ENCODE results near the gene PKLR.

PKLR gene

DNA sequence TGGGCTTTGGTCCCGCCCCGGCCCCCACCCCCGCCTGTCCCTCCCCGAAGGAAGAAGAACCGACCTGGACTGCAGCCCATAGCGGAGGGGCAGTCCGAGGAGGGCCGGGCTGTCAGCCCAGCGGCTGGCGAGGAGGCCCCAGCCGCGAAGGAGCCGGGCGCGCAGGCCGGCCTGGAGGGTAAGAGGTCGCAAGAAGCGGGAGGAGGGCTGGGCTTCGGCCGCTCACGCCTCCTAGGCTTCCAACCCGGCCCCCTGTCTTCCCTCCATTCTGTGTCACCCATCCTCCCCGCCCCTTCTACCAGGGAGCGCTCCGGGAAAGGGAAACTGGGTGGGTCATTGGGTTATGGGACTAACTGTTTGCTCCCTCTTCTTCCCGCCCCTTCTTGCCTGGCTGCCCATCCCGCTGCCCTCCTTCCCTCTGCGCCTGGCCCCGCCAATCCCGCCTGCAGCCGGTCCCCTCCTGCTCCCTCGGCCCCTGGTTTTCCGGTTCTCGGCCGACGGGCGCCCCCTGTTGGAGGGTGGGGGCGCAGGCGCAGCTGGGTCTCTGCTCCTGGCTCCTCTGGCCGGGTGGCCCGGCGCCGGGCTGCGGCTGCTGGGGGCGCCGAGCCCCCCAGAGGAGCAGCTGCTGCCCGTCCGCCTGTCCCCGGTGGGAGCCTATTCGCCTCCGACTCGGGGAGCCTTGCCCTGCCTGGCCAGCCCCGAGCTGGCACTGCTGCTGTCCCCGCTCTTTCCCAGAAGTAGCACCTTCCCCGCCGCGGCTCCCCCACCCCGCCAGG lies 21.9 kb upstream of the PKLR start:
- peak overlapping the region; percentile 86 for H3K4me3 ChIP-seq (ENCODE audit: control insufficient read depth, low read depth, low read length)
- peak; percentile 97 for DNase-seq (ENCODE audit: low read depth)
- TF ChIP-seq, protein P1, sequence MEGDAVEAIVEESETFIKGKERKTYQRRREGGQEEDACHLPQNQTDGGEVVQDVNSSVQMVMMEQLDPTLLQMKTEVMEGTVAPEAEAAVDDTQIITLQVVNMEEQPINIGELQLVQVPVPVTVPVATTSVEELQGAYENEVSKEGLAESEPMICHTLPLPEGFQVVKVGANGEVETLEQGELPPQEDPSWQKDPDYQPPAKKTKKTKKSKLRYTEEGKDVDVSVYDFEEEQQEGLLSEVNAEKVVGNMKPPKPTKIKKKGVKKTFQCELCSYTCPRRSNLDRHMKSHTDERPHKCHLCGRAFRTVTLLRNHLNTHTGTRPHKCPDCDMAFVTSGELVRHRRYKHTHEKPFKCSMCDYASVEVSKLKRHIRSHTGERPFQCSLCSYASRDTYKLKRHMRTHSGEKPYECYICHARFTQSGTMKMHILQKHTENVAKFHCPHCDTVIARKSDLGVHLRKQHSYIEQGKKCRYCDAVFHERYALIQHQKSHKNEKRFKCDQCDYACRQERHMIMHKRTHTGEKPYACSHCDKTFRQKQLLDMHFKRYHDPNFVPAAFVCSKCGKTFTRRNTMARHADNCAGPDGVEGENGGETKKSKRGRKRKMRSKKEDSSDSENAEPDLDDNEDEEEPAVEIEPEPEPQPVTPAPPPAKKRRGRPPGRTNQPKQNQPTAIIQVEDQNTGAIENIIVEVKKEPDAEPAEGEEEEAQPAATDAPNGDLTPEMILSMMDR (conservative IDR thresholded peaks at IDR 0.05; ENCODE audit: control insufficient read depth, insufficient read depth, low read depth, low read length), result peak; percentile 58

DNA sequence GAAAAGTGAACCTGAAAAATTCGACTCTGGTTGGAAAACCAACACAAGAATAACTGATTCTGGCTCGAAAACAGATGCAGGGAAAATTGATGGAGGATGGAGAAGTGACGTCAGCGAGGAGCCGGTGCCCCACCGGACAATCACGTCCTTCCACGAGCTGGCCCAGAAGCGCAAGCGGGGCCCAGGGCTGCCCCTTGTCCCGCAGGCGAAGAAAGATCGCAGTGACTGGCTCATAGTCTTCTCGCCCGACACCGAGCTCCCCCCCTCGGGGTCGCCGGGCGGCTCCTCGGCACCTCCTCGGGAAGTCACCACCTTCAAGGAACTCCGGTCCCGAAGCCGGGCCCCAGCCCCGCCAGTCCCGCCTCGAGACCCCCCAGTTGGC lies 21.3 kb upstream of the PKLR start:
- TF ChIP-seq, protein P1 (conservative IDR thresholded peaks at IDR 0.05; ENCODE audit: control insufficient read depth, insufficient read depth, low read depth, low read length), result no peak
- peak overlapping the region; percentile 86 for H3K4me3 ChIP-seq (ENCODE audit: control insufficient read depth, low read depth, low read length)
- DNase-seq (ENCODE audit: low read depth), result peak; percentile 56

DNA sequence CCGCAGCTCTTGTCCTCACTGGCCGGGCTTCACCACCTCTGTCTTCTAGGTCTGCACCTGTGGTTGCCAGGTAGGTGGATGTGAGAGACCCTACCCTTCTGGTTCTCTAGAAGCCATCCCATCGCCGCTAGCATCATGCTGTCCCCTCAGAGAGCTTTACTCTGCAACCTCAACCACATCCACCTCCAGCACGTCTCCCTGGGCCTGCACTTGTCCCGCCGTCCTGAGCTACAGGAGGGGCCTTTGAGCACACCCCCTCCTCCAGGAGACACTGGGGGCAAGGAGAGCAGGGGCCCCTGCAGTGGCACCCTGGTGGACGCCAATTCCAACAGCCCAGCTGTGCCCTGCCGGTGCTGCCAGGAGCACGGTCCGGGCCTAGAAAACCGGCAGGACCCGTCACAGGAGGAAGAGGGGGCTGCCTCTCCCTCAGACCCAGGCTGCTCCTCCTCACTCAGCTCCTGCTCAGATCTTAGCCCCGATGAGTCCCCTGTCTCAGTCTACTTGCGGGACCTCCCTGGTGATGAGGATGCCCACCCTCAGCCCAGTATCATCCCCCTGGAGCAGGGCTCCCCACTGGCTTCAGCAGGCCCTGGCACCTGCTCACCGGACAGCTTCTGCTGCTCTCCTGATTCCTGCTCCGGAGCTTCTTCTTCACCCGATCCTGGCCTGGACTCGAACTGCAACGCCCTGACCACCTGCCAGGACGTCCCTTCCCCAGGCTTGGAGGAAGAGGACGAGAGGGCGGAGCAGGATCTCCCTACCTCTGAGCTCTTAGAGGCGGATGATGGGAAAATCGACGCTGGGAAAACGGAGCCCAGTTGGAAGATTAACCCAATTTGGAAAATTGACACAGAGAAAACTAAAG lies 20.6 kb upstream of the PKLR start:
- DNase-seq (ENCODE audit: low read depth), result no peak
- TF ChIP-seq, protein P1 (conservative IDR thresholded peaks at IDR 0.05; ENCODE audit: control insufficient read depth, insufficient read depth, low read depth, low read length), result no peak
- H3K4me3 ChIP-seq (ENCODE audit: control insufficient read depth, low read depth, low read length), result peak overlapping the region; percentile 86

DNA sequence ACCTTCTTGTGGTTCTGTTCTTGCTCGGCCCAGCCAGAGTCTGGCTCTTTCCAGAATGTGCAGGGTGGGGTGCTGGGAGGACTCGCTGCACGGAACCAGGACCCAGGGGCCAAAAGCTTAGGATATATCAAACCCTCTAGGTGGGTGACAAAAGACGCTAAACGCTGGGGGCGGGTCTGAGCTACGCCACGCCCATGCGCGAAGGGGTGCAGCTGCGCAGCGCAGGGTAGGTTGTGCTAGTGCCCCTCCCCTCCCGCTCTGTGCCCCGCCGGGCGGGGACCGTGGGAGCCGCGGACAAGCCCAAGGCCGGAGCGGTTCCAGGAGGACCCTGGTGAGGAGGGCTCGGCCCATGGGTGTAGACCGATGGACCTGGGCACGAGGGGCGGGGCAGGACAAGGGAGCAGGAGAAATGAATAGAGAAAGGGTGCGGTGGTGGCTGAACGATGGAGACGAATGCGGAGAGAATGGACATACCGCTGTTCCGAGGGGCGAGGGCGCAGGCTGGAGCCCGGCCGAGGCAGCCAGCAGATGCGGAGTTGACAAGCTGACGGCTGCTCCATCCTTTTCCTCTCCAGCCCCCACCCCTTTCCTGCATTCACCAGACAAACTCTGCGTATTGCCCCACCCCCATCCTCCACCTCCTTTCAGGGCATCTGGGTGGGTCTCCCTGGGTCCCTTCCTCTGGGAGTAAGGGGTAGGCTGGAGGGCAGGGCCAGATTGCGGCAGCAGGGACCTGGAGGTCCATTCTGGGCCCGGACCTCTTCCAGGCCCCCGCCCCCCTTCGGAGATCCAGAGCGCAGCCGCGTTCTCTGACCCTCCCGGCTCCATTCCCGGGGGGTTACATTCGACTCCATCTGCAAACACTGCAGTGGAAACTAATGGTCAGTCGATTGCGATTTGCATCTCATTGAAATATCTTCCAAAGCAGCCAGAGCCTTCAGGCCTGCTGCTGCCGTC lies 19.7 kb upstream of the PKLR start, which contains the start of gene RUSC1:
TSS of gene RUSC1 (plus strand) at position 234 of the 957 bp plus-strand sequence. CDS start 880 bp downstream, outside the sequence.
- peak within 1 kb of the TSS; percentile 46 for H3K4me3 ChIP-seq (ENCODE audit: control insufficient read depth, low read depth, low read length)
- DNase-seq (ENCODE audit: low read depth), result peak; percentile 63
- TF ChIP-seq, protein P1 (conservative IDR thresholded peaks at IDR 0.05; ENCODE audit: control insufficient read depth, insufficient read depth, low read depth, low read length), result no peak

DNA sequence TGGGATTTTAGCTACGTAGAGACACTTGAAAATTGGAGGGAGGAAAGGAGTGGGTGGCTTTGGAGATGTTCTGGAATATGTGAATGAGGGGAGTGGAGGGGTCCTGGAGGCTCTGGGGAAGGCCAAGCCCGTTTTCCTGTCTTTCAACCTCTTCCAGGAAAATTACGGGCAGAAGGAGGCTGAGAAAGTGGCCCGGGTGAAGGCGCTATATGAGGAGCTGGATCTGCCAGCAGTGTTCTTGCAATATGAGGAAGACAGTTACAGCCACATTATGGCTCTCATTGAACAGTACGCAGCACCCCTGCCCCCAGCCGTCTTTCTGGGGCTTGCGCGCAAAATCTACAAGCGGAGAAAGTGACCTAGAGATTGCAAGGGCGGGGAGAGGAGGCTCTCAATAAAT lies 19.0 kb upstream of the PKLR start:
- TF ChIP-seq, protein P1 (conservative IDR thresholded peaks at IDR 0.05; ENCODE audit: control insufficient read depth, insufficient read depth, low read depth, low read length), result no peak
- no peak for DNase-seq (ENCODE audit: low read depth)
- H3K4me3 ChIP-seq (ENCODE audit: control insufficient read depth, low read depth, low read length), result peak overlapping the region; percentile 46

- no peak overlapping the region for H3K4me3 ChIP-seq (ENCODE audit: control insufficient read depth, low read depth, low read length)
- TF ChIP-seq, protein P1 (conservative IDR thresholded peaks at IDR 0.05; ENCODE audit: control insufficient read depth, insufficient read depth, low read depth, low read length), result no peak
- no peak for DNase-seq (ENCODE audit: low read depth)
Observed at GRCh38 chr1:155319536-155319935, 18.3 kb upstream of the PKLR start.
